HPDE6-E6E7 (cell line): Measurements from ENCODE around the gene ASCL2.

Source experiments
- DNase-seq: peaks from one replicate; pipeline ENCODE4 v3.0.0; 2011; ENCODE audit warnings: missing footprints; ENCODE audit errors: extremely low spot score

ASCL2 gene

DNA sequence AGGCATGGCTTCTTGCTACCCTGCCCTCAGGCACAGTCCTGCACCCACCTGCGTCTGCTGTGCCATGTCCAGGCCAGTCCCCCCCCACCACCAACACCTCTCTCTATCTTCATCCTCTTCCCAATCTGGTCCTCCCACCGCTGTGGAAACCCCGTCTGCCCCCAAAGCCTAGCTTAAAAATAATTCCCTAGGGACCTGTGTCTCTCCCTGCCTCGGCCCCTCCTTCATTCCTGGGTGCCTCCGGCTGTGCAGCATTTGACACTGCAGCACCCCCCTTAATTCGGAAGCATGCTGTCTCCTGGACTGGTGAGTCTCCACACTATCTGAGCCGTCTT, 2.5 kb upstream of the ASCL2 start:
- DNase-seq = no peak

DNA sequence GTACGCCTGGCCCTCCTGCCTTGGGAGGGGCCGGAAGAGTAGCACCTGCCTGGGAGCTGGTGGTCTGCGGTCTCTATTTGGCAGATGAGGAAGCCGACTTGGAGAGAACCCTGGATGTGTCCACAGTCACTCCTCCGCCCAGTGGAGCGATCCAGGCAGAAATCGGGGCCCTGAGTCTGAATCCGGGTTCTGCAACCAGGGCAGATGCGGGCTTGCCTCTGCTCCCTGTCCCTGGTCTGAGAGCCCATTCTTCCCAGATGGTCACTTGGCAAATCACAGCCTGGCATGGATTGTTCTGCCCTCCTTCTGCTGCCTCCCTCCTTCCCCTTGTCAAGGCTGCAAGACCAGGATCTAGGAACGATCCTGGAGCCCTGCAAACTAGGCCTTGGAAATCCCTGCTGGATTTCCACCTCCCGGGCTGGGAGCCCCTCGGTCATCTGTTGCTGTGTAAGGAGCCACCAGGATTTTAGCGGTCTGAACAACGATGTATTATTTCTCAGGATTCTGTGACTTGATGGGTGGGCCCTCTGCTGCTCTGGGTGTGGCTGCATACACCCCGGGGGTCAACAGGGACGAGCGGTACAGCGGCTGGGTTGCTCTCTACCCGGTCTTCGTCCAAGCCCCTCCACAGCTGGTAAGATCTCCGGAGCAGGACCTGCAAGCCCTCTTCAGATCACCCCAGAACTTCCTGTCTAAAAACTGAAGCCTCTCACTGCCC, 2.0 kb upstream of the ASCL2 start:
- no peak for DNase-seq

DNA sequence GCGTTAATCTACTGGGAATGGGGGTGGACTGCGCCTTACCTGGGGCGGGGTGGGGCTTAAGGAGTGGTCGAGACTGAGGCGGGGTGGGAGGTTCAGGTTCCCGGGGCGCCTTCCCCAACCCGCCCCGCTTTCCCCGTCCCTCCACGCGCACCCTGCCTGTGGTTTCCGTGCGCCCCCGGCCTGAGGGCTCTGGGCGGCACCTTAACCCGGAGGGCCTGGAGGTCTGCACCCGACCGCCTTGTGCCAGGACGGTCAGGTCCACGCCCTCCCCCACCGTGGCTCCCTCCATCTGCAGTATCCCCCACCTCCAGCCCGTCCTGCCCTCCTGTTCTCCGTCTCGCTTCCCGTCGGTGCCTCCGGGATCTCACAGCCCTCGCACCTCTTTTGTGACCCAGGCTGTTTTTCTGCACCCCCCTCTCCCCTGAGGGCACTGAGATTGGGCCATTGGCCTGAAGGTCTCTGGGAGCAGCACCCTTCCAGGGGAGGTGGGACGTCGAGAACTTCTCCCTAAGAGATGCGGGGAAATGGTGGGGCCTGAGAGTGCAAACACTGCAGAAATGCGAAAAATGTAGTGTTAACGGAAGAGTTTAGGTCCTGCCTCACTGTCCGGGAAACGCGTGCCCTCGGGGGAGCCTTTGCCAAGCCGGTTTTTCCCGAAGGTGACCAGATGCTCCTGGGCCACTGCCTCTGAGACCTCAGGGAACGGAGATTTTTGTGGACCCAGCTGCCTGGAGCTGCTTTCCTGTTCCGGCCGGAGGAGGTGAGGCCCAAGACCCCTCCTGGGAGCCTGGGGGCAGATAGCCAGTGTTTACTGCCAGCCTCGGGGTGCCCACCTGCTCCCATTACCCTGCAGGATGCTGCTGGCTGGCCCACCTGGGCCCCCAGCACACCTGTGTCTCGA, 1.2 kb upstream of the ASCL2 start:
- no peak for DNase-seq

DNA sequence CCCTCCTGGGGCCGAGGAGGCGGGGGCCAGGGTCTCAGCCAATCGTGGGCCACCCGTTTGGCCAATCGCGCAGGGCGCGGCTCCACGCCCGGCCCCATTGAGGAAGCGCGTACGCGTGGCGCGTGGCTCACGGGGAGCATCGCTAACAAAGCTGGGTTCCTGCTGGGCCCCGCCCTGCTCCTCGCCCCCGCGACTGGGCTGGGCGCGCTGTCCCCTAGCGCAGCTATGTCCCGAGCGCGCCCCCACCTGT, 614 bp upstream of the ASCL2 start:
- DNase-seq = no peak

DNA sequence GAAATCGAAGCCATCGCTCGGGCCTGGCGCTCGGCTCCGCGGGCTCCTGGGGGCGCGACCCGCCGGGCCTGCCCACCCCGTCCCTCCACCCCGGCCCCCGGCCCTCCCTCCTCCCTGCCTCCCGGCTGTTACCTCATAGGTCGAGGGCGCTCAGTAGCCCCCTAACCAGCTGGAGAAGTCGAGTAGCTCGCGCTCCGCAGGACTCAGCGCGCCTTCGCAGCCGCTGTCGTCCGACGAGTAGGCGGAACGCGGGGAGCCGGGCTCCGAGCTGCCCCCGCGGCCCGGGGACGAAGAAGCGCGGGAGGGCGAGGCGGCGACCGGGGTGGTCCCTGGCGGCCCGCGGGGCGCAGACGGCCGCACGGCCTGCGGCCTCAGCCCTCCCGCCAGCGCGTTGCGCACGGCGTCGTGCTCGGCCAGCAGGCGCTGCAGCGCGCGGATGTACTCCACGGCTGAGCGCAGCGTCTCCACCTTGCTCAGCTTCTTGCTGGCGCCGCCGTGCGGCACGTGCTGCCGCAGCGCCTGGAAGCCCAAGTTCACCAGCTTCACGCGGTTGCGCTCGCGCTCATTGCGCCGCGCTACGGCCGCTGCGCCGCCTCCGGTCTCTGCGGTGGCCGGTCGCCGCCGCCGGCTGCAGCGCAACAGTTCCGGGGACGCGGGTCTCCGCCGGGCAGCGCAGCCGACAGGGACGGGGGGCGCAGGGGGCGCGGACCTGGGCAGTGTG, 627 bp downstream of the ASCL2 start:
- peak; percentile 63 for DNase-seq

DNA sequence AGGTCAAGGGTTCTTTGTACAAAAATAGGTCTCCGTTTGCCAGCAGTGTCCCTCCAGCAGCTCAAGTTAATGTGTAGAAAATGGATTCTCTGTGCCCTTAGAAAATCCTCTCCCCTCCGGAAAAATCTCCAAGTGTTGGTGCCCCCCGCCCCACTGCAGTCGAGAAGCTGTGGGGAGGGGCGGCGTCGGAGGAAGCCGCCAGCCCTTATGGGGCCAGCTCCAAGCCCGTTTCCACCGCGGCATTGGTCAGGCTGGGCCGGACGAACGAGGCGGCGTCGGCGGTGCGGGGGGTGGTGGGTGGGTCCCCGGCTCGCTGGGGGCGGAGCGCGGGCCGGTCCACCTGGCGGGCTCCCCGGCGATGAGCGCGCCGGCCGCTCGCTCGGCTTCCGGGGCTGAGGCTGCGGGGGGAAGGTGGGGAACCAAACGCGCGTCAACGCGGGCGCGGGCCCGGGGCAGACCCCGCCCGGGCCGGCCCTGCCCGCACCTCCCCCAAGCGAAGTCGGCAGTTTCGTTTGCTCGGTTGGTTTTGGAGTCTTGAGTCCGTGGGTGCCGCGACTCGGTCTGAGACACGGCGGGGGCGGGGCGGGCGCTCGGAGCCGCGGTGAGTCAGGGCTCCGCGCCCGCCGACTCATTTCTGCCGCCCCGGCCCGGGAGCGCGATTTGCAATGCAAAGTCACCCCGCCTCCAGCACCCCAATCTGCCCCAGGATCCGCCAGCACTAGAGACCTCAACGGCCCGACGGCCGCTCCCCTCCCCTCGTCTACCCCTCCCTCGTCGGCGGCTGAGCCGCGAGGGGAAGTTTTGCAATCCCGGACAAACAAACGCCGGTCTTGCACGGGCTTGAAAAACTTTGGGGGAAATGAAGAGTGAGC, 1.4 kb downstream of the ASCL2 start:
- DNase-seq = peak; percentile 64

DNA sequence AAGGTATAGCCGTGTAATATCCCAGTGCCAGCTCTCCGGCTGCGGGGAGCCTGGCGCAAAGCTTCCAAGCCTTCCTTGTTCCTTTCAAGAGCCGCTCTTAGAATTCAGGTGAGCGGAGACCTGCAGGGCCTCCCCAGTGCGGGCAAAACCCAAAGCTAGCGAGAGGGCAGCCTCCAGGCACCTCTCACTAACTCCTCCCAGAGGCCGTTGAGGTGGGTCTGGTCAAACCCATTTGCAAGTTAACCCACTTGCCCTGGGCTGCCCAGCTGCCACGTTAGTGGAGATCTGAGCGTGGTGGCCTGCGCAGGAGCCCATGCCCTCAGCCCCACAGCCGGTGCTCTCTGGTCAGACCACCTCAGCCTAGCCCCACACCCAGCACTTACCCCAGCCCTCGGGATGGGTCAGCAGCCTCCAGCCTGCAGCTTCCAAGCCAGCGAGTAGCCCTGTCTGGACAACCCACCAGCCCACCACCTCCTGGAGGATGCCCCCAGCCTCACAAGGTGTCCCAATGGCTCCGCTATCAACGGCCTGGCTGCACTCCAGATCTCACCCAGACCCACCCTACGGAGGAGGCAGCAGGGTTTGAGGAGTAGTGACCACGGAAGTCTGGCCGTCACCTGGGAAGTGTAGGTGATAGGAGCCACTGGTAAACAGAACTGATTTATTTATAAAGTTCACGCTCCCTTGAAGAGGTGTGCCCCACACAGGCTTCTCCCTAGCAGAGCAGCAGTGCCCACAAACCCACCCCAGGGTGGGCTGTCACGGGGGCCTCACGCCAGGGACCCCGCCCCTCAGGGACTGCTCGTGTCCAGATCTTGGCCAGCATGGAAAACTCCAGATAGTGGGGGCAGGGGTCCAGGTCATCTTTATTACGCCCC, 2.3 kb downstream of the ASCL2 start:
- no peak for DNase-seq

DNA sequence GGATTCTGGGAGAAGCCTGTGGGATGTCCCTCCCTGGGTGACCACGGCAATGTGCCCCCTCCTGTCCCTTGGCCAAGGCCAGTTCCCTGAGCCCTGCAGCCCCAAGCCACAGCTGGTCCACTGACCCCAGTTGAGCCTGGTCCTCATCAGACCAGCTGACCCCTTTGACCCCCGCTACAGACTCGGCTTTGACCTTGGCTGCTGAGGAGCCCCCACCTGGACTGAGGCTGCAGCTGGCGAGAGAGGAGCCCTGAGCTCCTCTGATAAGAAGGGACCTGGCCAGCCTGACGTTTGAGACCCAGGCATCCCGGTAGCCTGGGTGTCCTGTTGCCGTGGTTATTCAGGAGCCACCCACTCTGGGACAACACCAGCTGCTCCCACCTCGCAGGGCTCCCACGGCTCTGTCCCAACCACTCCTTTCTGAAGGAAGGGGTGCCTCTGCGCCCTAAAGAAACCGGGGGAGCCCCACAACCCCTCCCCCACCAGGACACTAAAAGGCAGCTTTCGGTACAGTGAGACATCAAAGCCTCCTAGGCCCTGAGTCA, 3.0 kb downstream of the ASCL2 start:
- no peak for DNase-seq

DNA sequence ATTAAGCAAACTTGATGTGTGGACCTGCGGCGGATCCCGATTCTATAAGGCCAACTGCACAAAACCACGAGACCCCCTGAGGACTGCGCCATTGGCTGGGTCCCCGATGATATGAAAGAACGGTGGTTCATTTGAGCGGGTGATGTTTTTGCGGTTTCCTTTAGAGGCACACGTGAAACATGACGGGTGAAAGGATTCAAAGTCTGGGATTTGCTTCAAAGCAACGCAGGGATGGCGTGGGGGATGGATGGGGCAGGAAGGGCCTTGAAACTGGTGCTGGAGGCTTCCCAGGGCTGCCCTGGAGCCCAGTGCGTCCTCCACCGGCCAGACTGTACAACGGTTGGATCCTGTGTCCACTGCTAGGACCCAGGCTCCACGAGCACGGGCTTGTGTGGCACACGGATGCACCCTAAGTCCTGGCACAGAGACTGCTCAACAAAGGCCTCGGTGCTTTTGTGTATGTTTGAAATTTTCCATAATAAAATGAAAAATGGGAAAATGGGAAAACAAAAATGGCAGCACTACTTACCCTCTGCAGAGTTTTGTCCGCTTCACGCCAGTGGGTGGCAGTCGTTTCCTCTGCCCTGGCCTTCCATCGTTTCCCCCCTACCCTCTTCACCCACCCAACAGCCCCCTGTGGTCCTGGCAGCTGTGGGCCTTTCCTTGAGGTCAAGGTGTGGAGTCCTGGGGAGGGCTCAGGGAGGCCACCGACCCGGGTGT, 3.6 kb downstream of the ASCL2 start:
- DNase-seq = no peak

DNA sequence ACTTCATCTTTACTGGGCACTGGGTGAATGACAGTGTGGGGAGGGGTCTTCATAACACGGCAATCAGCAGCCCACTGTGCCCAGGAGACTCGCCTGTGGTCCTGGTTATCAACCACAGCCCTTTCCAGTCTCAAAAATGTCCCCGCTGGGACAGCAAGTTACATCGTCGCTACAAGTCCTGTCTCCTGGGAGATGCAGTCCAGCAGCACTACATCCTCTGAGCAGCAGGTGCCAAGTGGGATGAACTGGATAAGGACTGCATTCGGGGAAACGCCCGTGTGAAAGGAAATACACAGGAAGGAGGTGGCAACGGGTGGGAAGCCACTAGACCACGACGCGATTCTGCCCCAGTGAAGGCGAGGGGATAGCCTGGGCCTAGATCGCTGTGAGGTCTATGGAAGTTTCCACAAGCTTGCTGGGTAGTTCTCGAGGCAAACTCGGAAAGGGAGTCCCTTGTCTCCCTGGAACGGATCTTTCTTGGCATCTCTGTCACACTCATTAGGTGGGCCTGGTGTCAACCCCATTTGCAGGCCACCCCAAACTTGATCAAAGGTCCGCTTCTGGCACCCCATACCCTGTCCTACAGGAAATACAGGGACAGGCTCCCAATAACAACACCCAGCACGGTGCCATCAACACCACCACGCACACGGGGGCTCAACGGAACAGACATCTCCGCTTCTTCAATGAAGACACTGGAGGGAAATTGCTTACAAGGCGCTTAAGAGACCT, 4.4 kb downstream of the ASCL2 start:
- DNase-seq = no peak

DNA sequence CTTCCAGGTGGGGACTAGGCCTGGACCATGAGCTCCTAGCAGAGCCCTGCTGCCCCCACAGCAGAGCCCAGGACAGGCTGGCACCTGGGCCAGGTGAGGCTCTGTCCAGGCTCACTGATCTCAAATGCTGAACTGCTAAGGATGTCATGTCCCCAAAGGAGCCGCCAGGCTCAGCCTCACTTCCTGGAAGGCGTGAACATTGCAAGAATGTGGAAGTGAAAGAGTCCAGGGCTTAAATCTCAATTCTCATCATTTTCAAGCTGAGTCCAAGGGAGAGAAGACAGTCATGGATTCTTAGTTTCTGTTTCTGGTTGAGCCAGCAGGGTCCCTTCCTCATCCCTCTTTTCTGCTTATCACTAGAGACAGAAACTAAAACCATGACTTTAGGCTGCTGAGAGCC, 5.0 kb downstream of the ASCL2 start:
- DNase-seq = no peak

DNA sequence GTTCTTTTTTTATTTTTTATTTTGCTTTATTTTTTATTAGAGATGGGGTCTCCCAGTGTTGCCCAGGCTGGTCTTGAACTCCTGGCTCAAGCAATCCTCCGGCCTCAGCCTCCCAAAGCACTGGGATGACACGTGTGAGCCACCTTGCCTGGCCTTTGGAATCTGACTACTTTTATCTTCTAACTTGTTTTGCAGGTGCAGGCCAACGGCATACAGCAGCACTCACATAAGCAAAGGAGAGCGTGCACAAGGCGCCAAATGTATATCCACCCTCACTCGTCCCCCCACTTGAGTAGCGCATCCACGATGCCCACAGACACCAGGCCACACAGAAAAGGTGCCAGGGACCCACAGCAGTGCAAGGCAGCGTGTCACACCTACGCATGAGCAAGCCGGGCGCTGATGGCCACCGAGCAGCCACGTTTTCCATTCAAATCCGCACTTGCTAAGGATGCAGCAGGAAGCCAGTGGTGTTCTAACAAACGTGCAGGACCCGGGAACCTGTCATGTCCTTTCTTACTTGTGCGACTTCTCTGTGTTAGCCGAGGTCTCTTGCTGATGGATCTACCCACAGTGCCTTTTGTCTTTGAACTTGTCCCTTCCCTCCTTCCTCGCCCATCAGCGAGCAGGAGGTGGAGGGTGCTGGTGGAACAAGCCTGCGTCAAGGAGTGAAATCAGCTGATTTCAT, 5.9 kb downstream of the ASCL2 start:
- DNase-seq = no peak

DNA sequence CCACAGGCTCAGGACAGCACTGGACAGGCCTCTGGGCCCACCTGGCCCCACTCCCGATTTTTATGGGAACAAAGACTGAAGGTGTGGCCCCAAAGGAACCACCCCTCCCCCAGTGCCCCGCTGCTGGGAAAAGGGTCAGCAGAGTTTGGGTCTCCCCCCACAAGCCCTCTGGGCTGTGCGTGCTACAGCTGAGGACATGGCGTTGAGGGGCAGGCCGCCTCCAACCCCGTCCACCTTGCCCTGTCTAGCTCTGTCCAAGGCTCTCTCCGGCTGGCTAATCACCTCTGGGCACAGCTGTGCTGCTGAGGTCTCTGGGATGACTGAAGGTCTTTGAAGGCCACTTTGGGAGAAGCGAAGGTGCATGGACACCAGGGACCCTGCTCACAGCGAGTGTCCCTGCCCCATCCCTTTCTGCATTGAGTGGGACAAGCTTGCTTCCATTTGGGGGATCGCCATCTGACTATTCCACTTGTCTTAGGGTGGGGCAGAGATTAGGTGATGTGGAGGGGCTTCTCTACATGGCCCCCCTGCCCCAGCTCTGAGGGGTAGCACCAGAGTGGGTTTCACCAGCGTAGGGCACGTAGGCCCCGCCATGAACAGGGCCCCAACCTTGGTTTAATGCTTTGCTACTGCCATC, 6.5 kb downstream of the ASCL2 start:
- no peak for DNase-seq

DNA sequence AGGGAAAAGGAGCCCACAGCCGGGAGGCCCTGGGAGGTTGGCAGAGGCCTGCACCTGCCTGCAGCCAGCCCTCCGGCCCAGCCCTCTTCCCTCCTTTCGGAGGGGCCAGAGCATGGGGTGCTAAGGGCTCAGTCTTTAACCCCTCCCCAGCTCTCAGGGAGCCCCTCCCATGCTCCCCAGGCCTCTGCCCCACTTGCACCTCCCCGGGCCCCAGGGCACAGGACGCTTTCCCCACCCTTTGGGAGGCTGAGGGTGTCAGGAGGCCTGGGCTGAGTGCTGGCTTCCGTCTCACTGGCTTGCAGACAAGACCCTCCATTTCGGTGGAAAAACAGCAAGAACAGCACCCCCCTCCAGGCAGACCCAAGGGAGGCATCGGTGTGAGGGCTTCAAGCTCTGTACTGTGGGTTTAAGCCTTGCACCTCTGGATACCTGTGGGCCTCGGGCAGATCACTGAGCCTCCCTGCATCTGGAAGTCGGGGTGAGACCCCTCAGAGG, 7.3 kb downstream of the ASCL2 start:
- no peak for DNase-seq

DNA sequence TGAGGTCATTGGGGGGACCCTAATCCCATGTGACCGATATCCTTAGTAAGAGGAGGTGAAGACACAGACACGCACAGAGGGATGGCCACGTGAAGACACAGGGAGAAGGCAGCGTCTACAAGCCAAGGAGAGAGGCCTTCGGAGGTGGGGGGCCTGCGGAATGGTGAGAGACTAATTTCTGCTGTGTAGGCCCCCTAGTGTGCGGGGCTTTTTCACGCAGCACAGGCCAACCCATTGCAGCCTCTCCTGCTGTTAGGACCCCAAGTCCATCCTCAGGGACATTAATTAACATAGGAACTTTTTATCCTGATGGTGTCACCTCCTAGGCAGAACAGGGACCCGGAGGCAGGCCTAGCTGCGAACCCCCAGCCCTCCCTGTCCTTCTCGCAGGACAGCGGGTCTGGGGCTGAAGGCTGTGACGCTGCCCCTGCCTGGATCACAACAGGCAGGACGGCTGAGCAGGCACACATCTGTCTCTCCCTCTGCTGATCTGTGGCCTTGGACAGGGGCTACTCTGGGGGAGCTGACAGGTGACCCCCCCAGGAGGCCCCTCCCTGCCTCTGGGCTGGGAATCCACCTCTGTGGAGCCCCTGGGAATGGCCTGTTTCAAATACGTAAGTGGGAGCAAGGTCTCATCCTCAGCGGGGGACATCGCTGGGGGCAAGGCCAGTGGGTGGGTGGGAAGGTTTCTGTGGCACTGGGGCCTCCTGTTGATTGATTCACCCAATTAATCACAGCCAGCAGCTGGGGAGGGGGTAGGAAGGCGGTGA, 7.9 kb downstream of the ASCL2 start:
- no peak for DNase-seq

DNA sequence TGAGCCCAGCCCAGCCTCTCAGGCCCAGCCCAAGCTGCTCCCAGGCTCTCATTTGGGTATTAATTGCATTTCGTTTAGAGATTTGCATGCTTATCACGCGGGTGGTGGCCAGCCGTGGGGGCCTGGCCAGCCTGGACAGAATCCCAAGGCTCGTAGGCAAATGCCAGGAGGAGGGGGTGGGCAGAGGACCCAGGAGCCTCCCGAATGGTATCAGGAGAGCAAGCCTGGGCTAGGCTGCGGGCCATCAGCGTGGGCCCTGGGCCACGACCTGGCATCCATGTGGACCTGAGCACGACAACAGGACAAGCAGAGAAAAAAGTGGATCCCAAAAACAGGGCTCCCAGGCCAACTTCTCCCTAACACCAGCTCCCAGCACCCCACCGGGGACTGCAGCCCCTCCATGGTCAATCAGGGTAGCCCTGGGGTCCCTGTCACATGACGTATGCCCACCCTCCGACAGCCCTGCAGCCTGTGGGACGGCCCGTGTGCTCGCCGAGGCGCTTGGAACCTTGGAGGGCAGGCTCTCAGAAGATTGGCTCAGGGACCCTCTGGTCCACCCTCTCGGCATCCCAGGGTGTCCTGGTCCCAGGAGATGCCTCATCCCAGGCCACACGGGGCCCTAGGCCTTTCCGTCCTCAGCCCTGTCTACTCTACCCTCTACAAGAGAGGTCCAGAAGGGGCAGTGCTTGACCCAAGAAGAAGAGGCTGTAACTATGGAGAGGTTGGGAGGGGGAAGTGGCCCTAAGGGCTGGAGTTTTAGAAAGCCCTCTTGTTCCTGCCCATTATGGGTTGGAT, 8.8 kb downstream of the ASCL2 start:
- DNase-seq = no peak
